Activated T-cell treated with anti-CD3 and anti-CD28 coated beads, Interleukin-2, amount 50 U/mL, for 24 hours (primary cell): ENCODE measurements around the gene TBX18.

ENCODE experiments used
- DNase-seq: peaks from one replicate; pipeline ENCODE4 v3.0.0-alpha.2; 2020
- H3K27ac Mint-ChIP-seq: 2 replicates; pipeline ENCODE4 v1.8.0; 2020; ENCODE audit warnings: mild to moderate bottlenecking, mixed read lengths
- H3K27me3 Mint-ChIP-seq: 2 replicates; pipeline ENCODE4 v1.8.0; 2020; ENCODE audit warnings: mixed read lengths
- H3K36me3 Mint-ChIP-seq: 2 replicates; pipeline ENCODE4 v1.8.0; 2020; ENCODE audit warnings: low read depth, mixed read lengths
- H3K4me1 Mint-ChIP-seq: 2 replicates; pipeline ENCODE4 v1.8.0; 2020; ENCODE audit warnings: low read depth, mixed read lengths
- H3K4me3 Mint-ChIP-seq: 2 replicates; pipeline ENCODE4 v1.8.0; 2020; ENCODE audit warnings: mild to moderate bottlenecking, moderate library complexity, mixed read lengths
- H3K9me3 Mint-ChIP-seq: 2 replicates; pipeline ENCODE4 v1.8.0; 2020; ENCODE audit warnings: mixed read lengths

TBX18 gene

DNA sequence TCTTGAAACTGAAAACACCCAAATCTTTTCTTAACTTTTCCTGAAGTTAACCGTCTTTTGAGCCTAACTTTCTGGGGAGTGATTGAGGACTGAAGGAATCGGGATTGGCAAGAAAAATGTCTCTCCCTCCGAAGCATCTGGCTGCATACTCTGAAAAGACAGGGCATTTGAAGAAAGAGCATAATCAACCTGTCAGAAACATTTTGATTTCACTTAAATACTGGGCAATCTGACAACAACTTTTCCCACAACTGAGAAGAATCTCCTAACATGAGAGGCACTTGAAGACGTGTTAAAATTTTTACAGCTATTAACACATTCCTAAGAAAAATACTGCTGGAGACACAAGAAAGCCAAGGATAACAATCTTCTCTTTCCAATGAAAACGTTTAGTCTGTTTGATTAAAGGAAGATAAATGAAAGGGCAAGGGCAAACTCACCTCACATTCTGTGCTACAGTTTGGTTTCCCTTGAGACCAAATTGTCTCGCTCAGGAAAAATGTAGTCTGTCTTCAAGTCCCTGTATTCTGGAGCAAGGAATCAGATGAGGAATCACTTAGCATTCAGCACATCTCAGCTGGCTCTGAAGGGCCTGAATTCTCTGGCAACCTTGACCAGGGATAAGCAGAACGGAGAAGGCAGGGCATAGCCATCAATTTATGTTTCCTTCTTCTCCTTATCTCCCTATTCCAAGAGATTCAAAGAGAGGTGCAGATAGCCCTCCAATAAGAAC is 76.1 kb downstream of the TBX18 start:
- DNase-seq = no peak
- Mint-ChIP-seq H3K4me3 (no peak overlapping the region), H3K27ac (no peak overlapping the region), H3K9me3 (no peaks in the 10 kb centered on the region), H3K36me3 (no peaks in the 10 kb centered on the region), H3K4me1 (no peaks in the 10 kb centered on the region), H3K27me3 (no peaks in the 10 kb centered on the region)

DNA sequence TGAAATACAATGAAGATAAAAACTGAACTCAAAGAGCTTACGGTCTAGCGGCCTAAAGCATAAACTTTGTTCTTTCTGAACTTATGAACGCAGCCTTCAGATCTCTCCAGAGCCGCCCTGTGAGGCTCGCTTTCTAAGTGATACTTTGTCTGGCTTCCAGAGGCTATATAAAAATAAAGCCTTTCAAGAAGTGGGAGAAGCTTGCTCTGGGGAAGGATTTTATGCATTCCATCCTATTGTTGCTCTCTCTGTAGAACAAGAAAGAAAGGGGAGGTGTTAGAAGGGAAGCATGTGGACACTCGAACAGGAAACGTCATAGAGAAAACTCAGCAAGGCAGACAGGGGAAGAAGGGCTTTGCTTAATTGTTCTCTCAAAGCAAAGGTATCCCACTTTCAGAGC is 77.0 kb downstream of the TBX18 start:
- Mint-ChIP-seq H3K36me3 (no peaks in the 10 kb centered on the region), H3K4me1 (no peaks in the 10 kb centered on the region), H3K27ac (no peak overlapping the region), H3K4me3 (no peak overlapping the region), H3K27me3 (no peaks in the 10 kb centered on the region), H3K9me3 (no peaks in the 10 kb centered on the region)
- no peak for DNase-seq

DNA sequence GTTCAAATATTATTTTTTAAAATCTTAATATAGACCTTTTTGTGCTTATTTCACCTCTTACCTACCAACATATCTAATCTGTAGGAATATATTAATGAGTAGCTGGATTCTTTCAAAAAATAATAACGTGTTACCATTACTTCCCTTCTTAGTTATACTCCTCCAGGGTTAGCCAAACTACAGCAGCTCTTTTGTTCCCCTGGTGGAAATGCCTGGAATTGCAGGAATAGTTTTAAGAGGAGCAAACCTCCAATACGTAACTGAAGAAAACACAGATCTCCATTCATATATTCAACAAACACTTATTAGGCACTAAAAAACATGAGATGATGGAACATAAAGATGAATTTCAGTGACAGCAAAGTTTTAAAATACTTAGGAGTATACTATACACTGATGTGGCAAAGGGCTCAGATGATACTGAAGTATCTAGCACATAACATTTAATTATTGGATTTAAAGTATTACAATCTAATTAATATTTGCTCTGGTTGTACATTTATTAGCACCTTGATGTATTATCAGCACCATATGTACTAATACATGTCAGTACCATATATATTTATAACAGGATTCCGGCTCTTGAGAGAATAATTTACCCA is 78.3 kb downstream of the TBX18 start:
- no peak for DNase-seq
- H3K27me3 Mint-ChIP-seq = no peaks in the 10 kb centered on the region
- H3K27ac Mint-ChIP-seq = no peak overlapping the region
- no peaks in the 10 kb centered on the region for H3K9me3 Mint-ChIP-seq
- H3K4me1 Mint-ChIP-seq = no peaks in the 10 kb centered on the region
- no peaks in the 10 kb centered on the region for H3K36me3 Mint-ChIP-seq
- no peak overlapping the region for H3K4me3 Mint-ChIP-seq

GRCh38 chr6:84681693-84682326 is 82.6 kb downstream of the TBX18 start:
- no peaks in the 10 kb centered on the region for H3K4me1 Mint-ChIP-seq
- H3K4me3 Mint-ChIP-seq = no peak overlapping the region
- no peaks in the 10 kb centered on the region for H3K27me3 Mint-ChIP-seq

GRCh38 chr6:84675651-84676050 is 88.7 kb downstream of the TBX18 start:
- Mint-ChIP-seq H3K9me3 (peaks cover 2% of the 10 kb centered on the region), H3K27me3 (no peaks in the 10 kb centered on the region), H3K4me1 (no peaks in the 10 kb centered on the region), H3K36me3 (no peaks in the 10 kb centered on the region), H3K4me3 (no peak overlapping the region), H3K27ac (no peak overlapping the region)
- no peak for DNase-seq

More at GRCh38 chr6:84681693-84682326, 82.6 kb downstream of the TBX18 start:
- H3K9me3 Mint-ChIP-seq = peaks cover 2% of the 10 kb centered on the region
- H3K27ac Mint-ChIP-seq = no peak overlapping the region
- DNase-seq = no peak
- no peaks in the 10 kb centered on the region for H3K36me3 Mint-ChIP-seq

DNA sequence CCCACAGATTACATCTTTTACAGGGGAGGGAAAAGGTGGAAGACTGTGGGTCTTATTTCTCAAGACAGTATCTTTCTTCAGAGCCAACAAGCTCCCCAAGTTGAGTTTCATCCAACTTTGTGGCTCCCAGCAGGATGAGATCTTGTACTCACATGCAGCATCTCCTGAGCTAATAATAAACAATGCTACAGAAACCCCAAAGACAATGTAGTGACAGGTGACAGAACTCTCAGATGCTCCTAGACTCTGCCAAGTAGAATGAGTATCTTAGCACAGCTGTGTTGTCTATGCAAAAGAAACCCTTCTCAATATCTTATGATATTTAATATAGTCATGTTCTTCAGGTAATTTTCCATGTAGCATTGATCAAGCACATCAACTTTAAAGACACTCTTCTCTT is 90.0 kb downstream of the TBX18 start:
- Mint-ChIP-seq H3K4me3 (no peak overlapping the region), H3K9me3 (no peaks in the 10 kb centered on the region)

DNA sequence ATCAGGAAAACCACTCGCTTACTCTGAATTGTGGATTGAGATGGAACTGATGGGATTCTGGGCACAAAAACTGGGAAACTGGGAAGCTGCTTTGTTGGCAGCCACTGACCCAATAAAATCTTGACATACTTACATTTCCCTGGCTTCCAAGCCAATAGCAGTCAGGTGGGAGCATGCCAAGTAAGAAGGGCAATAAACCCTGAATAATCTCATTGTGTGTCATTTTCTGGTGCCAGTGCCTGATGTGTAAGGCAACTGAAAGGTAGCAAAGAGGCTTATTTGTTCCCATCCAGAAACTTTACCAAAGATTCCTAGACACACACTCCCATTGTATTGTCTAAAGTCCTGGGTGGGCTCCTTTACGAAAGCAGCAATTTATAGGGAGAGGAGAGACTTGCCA is 93.2 kb downstream of the TBX18 start:
- DNase-seq = no peak
- Mint-ChIP-seq H3K27me3 (no peaks in the 10 kb centered on the region), H3K36me3 (no peaks in the 10 kb centered on the region), H3K27ac (no peak overlapping the region), H3K9me3 (no peaks in the 10 kb centered on the region), H3K4me3 (no peak overlapping the region), H3K4me1 (no peaks in the 10 kb centered on the region)

More for the DNA sequence above, 90.0 kb downstream of the TBX18 start:
- no peaks in the 10 kb centered on the region for H3K36me3 Mint-ChIP-seq
- no peaks in the 10 kb centered on the region for H3K4me1 Mint-ChIP-seq
- H3K27ac Mint-ChIP-seq = no peak overlapping the region
- no peaks in the 10 kb centered on the region for H3K27me3 Mint-ChIP-seq
- DNase-seq = no peak

DNA sequence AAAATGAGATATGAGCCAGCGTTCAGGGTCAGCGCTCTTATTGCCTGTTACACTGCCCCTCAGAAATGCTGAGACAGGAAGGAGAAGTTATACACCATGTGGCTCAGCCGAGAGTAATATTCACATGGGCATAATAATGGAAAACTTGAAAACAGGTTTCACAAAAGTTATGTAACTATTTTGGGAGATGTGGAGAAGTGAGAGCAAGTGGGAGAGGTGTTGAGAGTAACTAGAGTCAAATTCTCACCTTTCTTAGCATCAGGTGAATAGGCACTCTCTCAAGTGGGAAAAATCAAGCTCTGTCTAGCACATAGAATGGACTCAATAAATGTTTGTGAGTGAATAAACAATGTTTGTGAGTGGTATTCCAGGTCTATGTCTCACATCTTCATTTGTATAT is 94.5 kb downstream of the TBX18 start:
- Mint-ChIP-seq H3K4me3 (no peak overlapping the region), H3K27ac (no peak overlapping the region), H3K27me3 (no peaks in the 10 kb centered on the region), H3K9me3 (no peaks in the 10 kb centered on the region), H3K36me3 (no peaks in the 10 kb centered on the region), H3K4me1 (no peaks in the 10 kb centered on the region)
- DNase-seq = no peak

DNA sequence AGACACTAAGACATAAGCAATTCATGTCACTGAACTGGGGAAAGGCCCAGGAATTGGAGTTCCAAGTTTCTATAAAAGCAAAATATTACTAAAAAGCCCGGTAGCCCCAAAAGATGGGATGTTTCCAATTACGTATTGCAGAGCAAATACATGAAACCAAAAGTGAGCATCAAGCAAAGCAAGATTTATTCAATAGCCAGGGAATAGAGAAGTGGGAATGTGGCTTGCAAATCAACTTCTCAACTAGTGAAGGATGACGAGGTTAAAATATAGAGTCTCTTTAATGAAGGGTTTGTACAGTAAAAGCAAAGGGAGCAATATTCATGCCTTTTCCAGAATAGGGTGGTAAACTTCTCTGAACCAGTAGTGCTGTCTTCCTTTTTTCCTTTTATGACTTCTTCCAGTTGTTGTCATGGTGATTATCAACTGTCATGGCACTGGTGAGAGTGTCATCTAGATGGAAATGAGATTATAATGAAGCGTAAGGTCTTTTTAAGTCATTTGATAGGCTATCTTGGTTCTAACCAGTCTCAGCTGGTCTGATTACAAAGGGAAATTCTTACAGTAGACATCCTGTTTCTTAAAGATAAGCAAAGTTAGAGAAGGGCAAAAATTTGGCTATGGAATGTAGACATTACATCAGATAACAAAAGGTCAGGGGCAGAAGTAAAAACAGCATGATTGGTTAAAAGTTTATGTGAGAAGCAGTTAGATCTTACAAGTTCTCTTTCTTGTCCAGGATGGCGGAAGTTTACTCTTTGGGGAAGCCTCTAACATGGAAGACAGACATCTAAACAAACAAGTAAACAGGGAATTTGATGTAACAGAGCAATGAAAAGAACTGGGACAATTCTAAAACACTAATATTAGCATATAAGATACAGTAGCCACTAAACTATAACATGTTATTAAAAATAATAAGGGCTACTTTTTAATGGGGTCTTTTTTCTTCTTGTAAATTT is 96.9 kb downstream of the TBX18 start:
- Mint-ChIP-seq H3K4me3 (no peak overlapping the region), H3K27me3 (no peaks in the 10 kb centered on the region), H3K36me3 (no peaks in the 10 kb centered on the region), H3K9me3 (no peaks in the 10 kb centered on the region), H3K4me1 (no peaks in the 10 kb centered on the region), H3K27ac (no peak overlapping the region)
- no peak for DNase-seq

GRCh38 chr6:84665401-84665800 is 99.0 kb downstream of the TBX18 start:
- no peak for DNase-seq
- no peaks in the 10 kb centered on the region for H3K9me3 Mint-ChIP-seq
- no peaks in the 10 kb centered on the region for H3K27me3 Mint-ChIP-seq
- no peaks in the 10 kb centered on the region for H3K36me3 Mint-ChIP-seq
- no peak overlapping the region for H3K4me3 Mint-ChIP-seq
- no peaks in the 10 kb centered on the region for H3K4me1 Mint-ChIP-seq
- no peak overlapping the region for H3K27ac Mint-ChIP-seq

- DNase-seq = no peak
- no peaks in the 10 kb centered on the region for H3K9me3 Mint-ChIP-seq
- H3K36me3 Mint-ChIP-seq = no peaks in the 10 kb centered on the region
- H3K4me1 Mint-ChIP-seq = no peaks in the 10 kb centered on the region
- H3K27ac Mint-ChIP-seq = no peak overlapping the region
- H3K4me3 Mint-ChIP-seq = no peak overlapping the region
- no peaks in the 10 kb centered on the region for H3K27me3 Mint-ChIP-seq
These were observed 100.5 kb downstream of the TBX18 start for GRCh38 chr6:84663866-84664265.

DNA sequence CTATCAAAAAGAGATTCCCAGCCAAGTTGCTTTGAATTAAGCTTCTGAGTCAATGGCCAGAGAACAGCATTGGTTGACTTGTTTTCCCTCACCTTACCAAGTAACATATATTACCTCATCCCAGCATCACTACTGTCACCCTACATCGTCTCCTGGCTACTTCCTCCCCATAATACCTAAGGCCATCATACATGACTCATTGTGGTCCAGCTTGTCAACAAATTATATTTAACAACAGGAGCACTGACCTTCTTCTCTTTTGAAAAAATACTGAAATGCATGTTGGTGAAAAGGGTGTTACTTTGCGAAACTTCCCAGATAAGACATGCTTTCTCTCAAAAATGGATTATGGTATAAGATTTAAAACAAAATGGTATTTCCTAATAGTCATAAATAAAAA is 106.9 kb downstream of the TBX18 start:
- H3K27me3 Mint-ChIP-seq = no peaks in the 10 kb centered on the region
- no peaks in the 10 kb centered on the region for H3K4me1 Mint-ChIP-seq
- peaks cover 2% of the 10 kb centered on the region for H3K9me3 Mint-ChIP-seq
- no peak overlapping the region for H3K27ac Mint-ChIP-seq
- H3K4me3 Mint-ChIP-seq = no peak overlapping the region
- H3K36me3 Mint-ChIP-seq = no peaks in the 10 kb centered on the region
- DNase-seq = no peak

- H3K27ac Mint-ChIP-seq = no peak overlapping the region
- no peaks in the 10 kb centered on the region for H3K4me1 Mint-ChIP-seq
- no peak overlapping the region for H3K4me3 Mint-ChIP-seq
- peaks cover 2% of the 10 kb centered on the region for H3K9me3 Mint-ChIP-seq
- H3K36me3 Mint-ChIP-seq = no peaks in the 10 kb centered on the region
- no peaks in the 10 kb centered on the region for H3K27me3 Mint-ChIP-seq
- DNase-seq = no peak
These were observed 107.4 kb downstream of the TBX18 start for GRCh38 chr6:84657025-84657424.

- no peak for DNase-seq
- Mint-ChIP-seq H3K36me3 (no peaks in the 10 kb centered on the region), H3K27me3 (no peaks in the 10 kb centered on the region), H3K4me1 (no peaks in the 10 kb centered on the region), H3K9me3 (peaks cover 2% of the 10 kb centered on the region), H3K27ac (no peak overlapping the region), H3K4me3 (no peak overlapping the region)
These were observed 111.3 kb downstream of the TBX18 start for GRCh38 chr6:84653027-84653551.
